Activated CD8-positive, alpha-beta T cell treated with anti-CD3 and anti-CD28 coated beads for 36 hours (primary cell): ENCODE measurements around the gene AMDHD1. TPM values are rescaled to one million over a fixed set of nuclear protein-coding genes. Genes with fewer than 3 reads are reported as not detected.

ENCODE experiments used
- ATAC-seq: fragments of 200-7000 bp; cut with Tn5 transposase; one replicate; pipeline ENCODE4 v1.10.0; 2021; ENCODE audit warnings: mild to moderate bottlenecking, moderate library complexity
- CTCF ChIA-PET: fragments of 350-600 bp; sonication (Branson Sonifier 250); formaldehyde crosslinking; loops from one replicate; lab custom pipeline; 2021; ENCODE audit warnings: antibody characterized with exemption; lab: Charles Lee
- POLR2A ChIA-PET: fragments of 350-600 bp; sonication (Branson Sonifier 250); formaldehyde crosslinking; loops from one replicate; lab custom pipeline; 2021; ENCODE audit warnings: antibody characterized with exemption; lab: Charles Lee
- DNase-seq: peaks from one replicate; pipeline ENCODE4 v3.0.0-alpha.2; 2020
- H3K27ac Mint-ChIP-seq: one replicate; pipeline ENCODE4 v1.8.0; 2021; ENCODE audit warnings: mild to moderate bottlenecking, mixed read lengths
- H3K27me3 Mint-ChIP-seq: one replicate; pipeline ENCODE4 v1.8.0; 2021; ENCODE audit warnings: mixed read lengths
- H3K36me3 Mint-ChIP-seq: one replicate; pipeline ENCODE4 v1.8.0; 2021; ENCODE audit warnings: low read depth, mixed read lengths
- H3K4me1 Mint-ChIP-seq: one replicate; pipeline ENCODE4 v1.8.0; 2021; ENCODE audit warnings: low read depth, mixed read lengths
- H3K4me3 Mint-ChIP-seq: one replicate; pipeline ENCODE4 v1.8.0; 2021; ENCODE audit warnings: mild to moderate bottlenecking, moderate library complexity, mixed read lengths
- H3K9me3 Mint-ChIP-seq: one replicate; pipeline ENCODE4 v1.8.0; 2021; ENCODE audit warnings: mixed read lengths
- intact Hi-C: fragments of 100-400 bp; cut with micrococcal nuclease; formaldehyde crosslinking; loops from one replicate; pipeline ENCODE4 v1.10.0; 2022
- total RNA-seq, 2 experiments: library from RNA; stranded (reverse); gene quantifications; one replicate each; pipeline ENCODE4 v1.2.3, GENCODE V29; 2021
- TF ChIP-seq, protein P1 (sequence below): fragments of 200-600 bp; IDR thresholded peaks from one replicate; pipeline ENCODE4 v1.8.0; 2022; ENCODE audit warnings: antibody characterized with exemption, mild to moderate bottlenecking

The AMDHD1 gene
- total RNA-seq, 2 experiments from 2014 or later, result 1.1 TPM

DNA sequence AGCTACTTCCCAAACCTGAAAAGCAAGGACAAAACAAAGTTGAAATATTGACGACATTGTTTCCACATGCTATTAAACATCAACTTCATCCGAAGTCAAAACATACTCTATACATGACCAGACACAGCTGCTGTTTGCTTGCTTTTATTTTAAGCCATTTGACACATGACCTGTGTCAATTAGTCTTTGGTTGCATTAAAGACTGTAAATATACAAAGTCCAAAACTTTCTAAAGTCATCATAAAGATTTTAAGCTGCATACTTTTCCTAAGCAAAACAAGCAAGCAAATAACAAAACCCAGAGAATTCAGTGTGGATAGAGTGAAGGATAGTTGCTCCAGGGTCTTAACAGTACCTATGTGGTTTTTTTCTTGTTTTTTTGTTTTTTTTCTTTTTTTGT is 31.2 kb downstream of the AMDHD1 start:
- POLR2A ChIA-PET, result no interaction called here
- TF ChIP-seq, protein P1, sequence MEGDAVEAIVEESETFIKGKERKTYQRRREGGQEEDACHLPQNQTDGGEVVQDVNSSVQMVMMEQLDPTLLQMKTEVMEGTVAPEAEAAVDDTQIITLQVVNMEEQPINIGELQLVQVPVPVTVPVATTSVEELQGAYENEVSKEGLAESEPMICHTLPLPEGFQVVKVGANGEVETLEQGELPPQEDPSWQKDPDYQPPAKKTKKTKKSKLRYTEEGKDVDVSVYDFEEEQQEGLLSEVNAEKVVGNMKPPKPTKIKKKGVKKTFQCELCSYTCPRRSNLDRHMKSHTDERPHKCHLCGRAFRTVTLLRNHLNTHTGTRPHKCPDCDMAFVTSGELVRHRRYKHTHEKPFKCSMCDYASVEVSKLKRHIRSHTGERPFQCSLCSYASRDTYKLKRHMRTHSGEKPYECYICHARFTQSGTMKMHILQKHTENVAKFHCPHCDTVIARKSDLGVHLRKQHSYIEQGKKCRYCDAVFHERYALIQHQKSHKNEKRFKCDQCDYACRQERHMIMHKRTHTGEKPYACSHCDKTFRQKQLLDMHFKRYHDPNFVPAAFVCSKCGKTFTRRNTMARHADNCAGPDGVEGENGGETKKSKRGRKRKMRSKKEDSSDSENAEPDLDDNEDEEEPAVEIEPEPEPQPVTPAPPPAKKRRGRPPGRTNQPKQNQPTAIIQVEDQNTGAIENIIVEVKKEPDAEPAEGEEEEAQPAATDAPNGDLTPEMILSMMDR, result no peak
- DNase-seq (no peak), ATAC-seq (no peak)
- Mint-ChIP-seq H3K9me3 (no peaks in the 10 kb centered on the region), H3K27me3 (no peaks in the 10 kb centered on the region), H3K27ac (no peak overlapping the region), H3K4me3 (no peak overlapping the region), H3K36me3 (no peaks in the 10 kb centered on the region), H3K4me1 (no peaks in the 10 kb centered on the region)
- intact Hi-C loops, result no loop called here
- CTCF ChIA-PET, result no interaction called here

- DNase-seq (no peak), ATAC-seq (no peak)
- H3K36me3 Mint-ChIP-seq, result no peaks in the 10 kb centered on the region
- no peaks in the 10 kb centered on the region for H3K9me3 Mint-ChIP-seq
- ChIA-PET CTCF (no interaction called here), POLR2A (no interaction called here)
- no peaks in the 10 kb centered on the region for H3K27me3 Mint-ChIP-seq
- no peak overlapping the region for H3K4me3 Mint-ChIP-seq
- TF ChIP-seq, protein P1, result no peak
- no peaks in the 10 kb centered on the region for H3K4me1 Mint-ChIP-seq
- H3K27ac Mint-ChIP-seq, result no peak overlapping the region
- intact Hi-C loops, result no loop called here
These were observed 32.4 kb downstream of the AMDHD1 start for GRCh38 chr12:95975491-95975890.

GRCh38 chr12:95976416-95976832 is 33.3 kb downstream of the AMDHD1 start:
- CTCF ChIA-PET, result no interaction called here
- no peaks in the 10 kb centered on the region for H3K36me3 Mint-ChIP-seq
- intact Hi-C loops, result no loop called here

GRCh38 chr12:95977764-95978305 is 34.7 kb downstream of the AMDHD1 start:
- Mint-ChIP-seq H3K4me3 (no peak overlapping the region), H3K9me3 (no peaks in the 10 kb centered on the region), H3K27me3 (no peaks in the 10 kb centered on the region), H3K36me3 (no peaks in the 10 kb centered on the region), H3K27ac (no peak overlapping the region), H3K4me1 (no peaks in the 10 kb centered on the region)
- no peak for ATAC-seq
- no peak for DNase-seq
- intact Hi-C loops, result no loop called here
- POLR2A ChIA-PET, result interaction anchor here (0.9 kb wide), 1 partner anchor 75 kb away, joined by 3 read pairs; no protein-coding TSS in a partner anchor
- TF ChIP-seq, protein P1, result no peak
- CTCF ChIA-PET, result no interaction called here

More at GRCh38 chr12:95976416-95976832, 33.3 kb downstream of the AMDHD1 start:
- POLR2A ChIA-PET, result no interaction called here
- no peak for ATAC-seq
- no peaks in the 10 kb centered on the region for H3K27me3 Mint-ChIP-seq
- H3K27ac Mint-ChIP-seq, result no peak overlapping the region
- TF ChIP-seq, protein P1, result no peak
- H3K9me3 Mint-ChIP-seq, result no peaks in the 10 kb centered on the region
- H3K4me3 Mint-ChIP-seq, result no peak overlapping the region
- DNase-seq, result no peak
- H3K4me1 Mint-ChIP-seq, result no peaks in the 10 kb centered on the region

GRCh38 chr12:95978351-95978750 is 35.2 kb downstream of the AMDHD1 start:
- Mint-ChIP-seq H3K27ac (no peak overlapping the region), H3K4me3 (no peak overlapping the region), H3K4me1 (no peaks in the 10 kb centered on the region), H3K27me3 (no peaks in the 10 kb centered on the region), H3K9me3 (no peaks in the 10 kb centered on the region), H3K36me3 (no peaks in the 10 kb centered on the region)
- TF ChIP-seq, protein P1, result no peak
- intact Hi-C loops, result no loop called here
- CTCF ChIA-PET, result no interaction called here
- DNase-seq (no peak), ATAC-seq (no peak)
- POLR2A ChIA-PET, result interaction anchor here (0.9 kb wide), 1 partner anchor 76 kb away, joined by 3 read pairs; no protein-coding TSS in a partner anchor
